HepG2 (cell line): ENCODE data around the gene PTGIS. TPM values are rescaled to one million over a fixed set of nuclear protein-coding genes. Genes with fewer than 3 reads are reported as not detected.

Source experiments
- ATAC-seq: fragments of 200-7000 bp; cut with Tn5 transposase; 3 replicates; pipeline ENCODE4 v1.9.1; 2020; ENCODE audit warnings: mild to moderate bottlenecking, moderate library complexity
- BruUV-seq: library from RNA; stranded (reverse); fragments of 400-500 nt; replicated peaks from 2 replicates; lab custom pipeline; 2021; lab: Mats Ljungman, UMichigan
- CTCF ChIA-PET: fragments of 300-600 bp; formaldehyde crosslinking; extraction: SDS; loops from one replicate; lab custom pipeline; 2021; ENCODE audit warnings: low total read pairs, inconsistent platforms, low intra/inter-chr PET ratio; lab: Yijun Ruan, JAX
- POLR2A ChIA-PET: fragments of 350-600 bp; sonication (Branson Sonifier 250); formaldehyde crosslinking; loops from one replicate; lab custom pipeline; 2020; ENCODE audit warnings: antibody characterized with exemption, inconsistent platforms; lab: Yijun Ruan, JAX
- DNase-seq: peaks from one replicate; pipeline ENCODE4 v3.0.0-alpha.2; 2015; ENCODE audit warnings: low spot score
- FAIRE-seq: peaks from 3 replicates; lab custom pipeline; 2011; peaks lifted over from hg19 to GRCh38; lab: Jason Lieb, UNC
- H2AFZ ChIP-seq: one replicate; pipeline ENCODE4 v1.6.1; 2011; ENCODE audit warnings: low read length, inconsistent platforms
- H3K27ac ChIP-seq: fragments of 300-600 bp; 3 replicates; pipeline ENCODE4 v1.8.0; 2011; ENCODE audit warnings: mixed run types, mild to moderate bottlenecking, mixed read lengths, low read length, inconsistent platforms; ENCODE audit not compliant: insufficient read depth; ENCODE audit errors: extremely low read length
- H3K27me3 ChIP-seq, 2 experiments: fragments of 200-600 bp in 1 of 2; 2 replicates in 1 of 2; 3 replicates in 1 of 2; pipeline versions ENCODE4 v1.6.0 to v1.8.0; 2011; ENCODE audit warnings: low read length in 2 of 2, mild to moderate bottlenecking in 2 of 2, moderate library complexity in 2 of 2, inconsistent platforms in 1 of 2; ENCODE audit not compliant: insufficient read depth in 2 of 2, control insufficient read depth in 1 of 2
- H3K36me3 ChIP-seq, 2 experiments: fragments of 200-600 bp in 1 of 2; replicated peaks in 1 of 2; 2 replicates in 1 of 2; 3 replicates in 1 of 2; pipeline versions ENCODE4 v1.5.1 to v1.8.0; 2011; ENCODE audit warnings: low read length in 2 of 2, inconsistent platforms in 1 of 2; ENCODE audit not compliant: insufficient read depth in 2 of 2, control insufficient read depth in 1 of 2
- H3K4me1 ChIP-seq: 2 replicates; pipeline ENCODE4 v1.5.1; 2012; ENCODE audit warnings: low read length, inconsistent platforms; ENCODE audit not compliant: insufficient read depth
- H3K4me2 ChIP-seq: 2 replicates; pipeline ENCODE4 v1.6.0; 2011; ENCODE audit warnings: low read depth, low read length, inconsistent platforms
- H3K4me3 ChIP-seq, 3 experiments: fragments of 200-600 bp in 1 of 3; sonication (generic), shearing (Covaris generic) in 1 of 3; replicated peaks in 1 of 3; 2 replicates each; pipeline ENCODE4 v1.5.1; 2011 to 2016; ENCODE audit warnings: low read length in 3 of 3, inconsistent platforms in 2 of 3, low read depth in 2 of 3, mild to moderate bottlenecking in 2 of 3, control low read depth in 1 of 3, mixed read lengths in 1 of 3; ENCODE audit not compliant: insufficient read depth in 1 of 3
- H3K79me2 ChIP-seq: one replicate; pipeline ENCODE4 v1.6.1; 2011; ENCODE audit warnings: low read length, inconsistent platforms; ENCODE audit not compliant: insufficient read depth
- H3K9ac ChIP-seq: 2 replicates; pipeline ENCODE4 v1.6.0; 2011; ENCODE audit warnings: mild to moderate bottlenecking, low read depth, low read length, inconsistent platforms; ENCODE audit not compliant: insufficient read depth
- H3K9me3 ChIP-seq: 2 replicates; pipeline ENCODE4 v1.5.1; 2012; ENCODE audit warnings: mild to moderate bottlenecking, low read length
- H4K20me1 ChIP-seq: 2 replicates; pipeline ENCODE4 v1.6.0; 2011; ENCODE audit warnings: inconsistent platforms, mild to moderate bottlenecking, low read length, moderate library complexity; ENCODE audit not compliant: insufficient read depth
- AGO1 ChIP-seq: fragments of 200-400 bp; formaldehyde crosslinking; IDR thresholded peaks from 2 replicates; pipeline ENCODE4 v1.6.1; 2017; ENCODE audit warnings: mild to moderate bottlenecking, low read depth, low read length, moderate library complexity; ENCODE audit not compliant: poor library complexity, severe bottlenecking
- ARNT ChIP-seq: fragments of 450-650 bp; IDR thresholded peaks from 2 replicates; pipeline ENCODE4 v1.6.1; 2017
- GABPB1 ChIP-seq: IDR thresholded peaks from 2 replicates; pipeline ENCODE4 v1.6.1; 2016; ENCODE audit warnings: mild to moderate bottlenecking, missing genetic modification reagents, moderate library complexity, missing compliant biosample characterization
- MAFF ChIP-seq: IDR thresholded peaks from 2 replicates; pipeline ENCODE4 v1.6.1; 2011; ENCODE audit warnings: low read depth, low read length, improper control_type of control experiment
- MAFK ChIP-seq, 2 experiments: IDR thresholded peaks in 1 of 2; conservative IDR thresholded peaks in 1 of 2; 2 replicates each; pipeline ENCODE4 v1.6.1; 2011; ENCODE audit warnings: improper control_type of control experiment in 2 of 2, low read length in 2 of 2
- NR3C1 ChIP-seq: sonication (generic); formaldehyde crosslinking; IDR thresholded peaks from 2 replicates; pipeline ENCODE4 v1.4.0; 2020; ENCODE audit warnings: missing genetic modification reagents
- SNAI1 ChIP-seq: sonication (generic); formaldehyde crosslinking; IDR thresholded peaks from 2 replicates; pipeline ENCODE4 v1.5.0; 2020; ENCODE audit warnings: mild to moderate bottlenecking, missing genetic modification reagents, borderline replicate concordance
- XRCC5 ChIP-seq: fragments of 200-400 bp; formaldehyde crosslinking; optimal IDR thresholded peaks from 2 replicates; pipeline ENCODE3; 2017; ENCODE audit warnings: mild to moderate bottlenecking, low read length
- ZBTB1 ChIP-seq: sonication (generic); formaldehyde crosslinking; IDR thresholded peaks from 2 replicates; pipeline ENCODE4 v1.4.0; 2020; ENCODE audit warnings: missing genetic modification reagents, borderline replicate concordance
- ZNF101 ChIP-seq: sonication (generic); formaldehyde crosslinking; IDR thresholded peaks from 2 replicates; pipeline ENCODE4 v1.4.0; 2020; ENCODE audit warnings: mild to moderate bottlenecking, low read depth, missing genetic modification reagents, borderline replicate concordance
- ZNF24 ChIP-seq: fragments of 450-650 bp; IDR thresholded peaks from 2 replicates; pipeline ENCODE4 v1.6.1; 2017; ENCODE audit warnings: antibody characterized with exemption, mild to moderate bottlenecking
- ZNF430 ChIP-seq: sonication (generic); formaldehyde crosslinking; IDR thresholded peaks from 2 replicates; pipeline ENCODE4 v1.9.0; 2021; ENCODE audit warnings: mild to moderate bottlenecking, missing genetic modification reagents
- ZNF460 ChIP-seq: sonication (generic); formaldehyde crosslinking; IDR thresholded peaks from 2 replicates; pipeline ENCODE4 v1.5.1; 2020; ENCODE audit warnings: missing genetic modification reagents, mild to moderate bottlenecking, borderline replicate concordance
- ZNF761 ChIP-seq: sonication (generic); formaldehyde crosslinking; conservative IDR thresholded peaks from 2 replicates; pipeline ENCODE4 v1.4.0; 2020; ENCODE audit warnings: mild to moderate bottlenecking, missing genetic modification reagents
- WGBS: methylation state at CpG from one replicate; pipeline ENCODE4 v1.1.6; 2017; ENCODE audit warnings: low lambda C conversion rate; 5-methylcytosine and 5-hydroxymethylcytosine counted together
- in situ Hi-C: cut with HindIII; loops from 2 replicates; pipeline ENCODE4 v1.10.0; 2017; ENCODE audit warnings: low pct_unique_long_range_greater_than_20kb; ENCODE audit not compliant: extremely low pct_ligation_motif_present
- intact Hi-C: fragments of 100-400 bp; cut with micrococcal nuclease; formaldehyde crosslinking; loops from one replicate; pipeline ENCODE4 v1.10.0; 2022; ENCODE audit not compliant: unreplicated experiment
- polyA plus RNA-seq, 8 experiments: library from polyadenylated mRNA; depleted of rRNA in 3 of 8; stranded (reverse) in 7 of 8; unstranded in 1 of 8; fragments of >200 nt; fragmentation: Illumina TruSeq in 4 of 8; extraction: Trizol in 4 of 8; gene quantifications; 2 replicates each; pipeline versions ENCODE4 v1.2.1 to v1.2.3, GENCODE V29; 2011 to 2016; ENCODE audit warnings: low read depth in 4 of 8, missing spikeins in 1 of 8, mixed read lengths in 1 of 8; ENCODE audit not compliant: insufficient read depth in 1 of 8
- total RNA-seq, 5 experiments: library from RNA; depleted of rRNA; stranded (reverse); fragments of >200 nt; fragmentation: Illumina TruSeq; extraction: Trizol; gene quantifications; 2 replicates each; pipeline ENCODE4 v1.2.3, GENCODE V29; 2016; ENCODE audit warnings: low read depth in 1 of 5
- TF ChIP-seq, protein P1 (sequence below): sonication (generic); formaldehyde crosslinking; IDR thresholded peaks from 2 replicates; pipeline ENCODE4 v1.4.0; 2020; ENCODE audit warnings: missing genetic modification reagents

PTGIS gene
- total and polyA plus RNA-seq, 2 of the 13 experiments (the other 11 are each of a cell fraction or from before 2014, with no cell fraction given), result not detected

DNA sequence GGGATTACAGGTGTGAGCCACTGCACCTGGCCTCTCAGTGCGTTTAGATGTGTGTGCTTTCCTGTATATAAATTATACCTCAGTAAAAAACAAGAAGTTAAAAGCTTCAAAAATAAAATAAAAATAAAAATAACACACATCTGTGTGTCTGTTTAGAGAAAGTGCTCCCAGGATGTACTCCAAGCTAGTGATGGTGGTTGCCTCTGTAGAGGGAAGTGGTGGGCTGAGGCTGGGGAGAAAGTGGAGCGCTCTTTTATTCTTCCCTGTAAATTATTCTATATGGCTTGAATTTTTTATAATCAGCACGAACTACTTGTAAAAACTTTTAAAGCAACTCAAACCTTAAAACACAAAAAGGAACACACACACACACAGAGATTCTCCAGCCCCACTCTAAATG is 29.0 kb downstream of the PTGIS start:
- ATAC-seq, result no peak
- no peak for TF ChIP-seq ZNF24
- TF ChIP-seq MAFF, result 0 out of 2 replicates have a peak, but pooled peaks have one; percentile 17
- TF ChIP-seq MAFK (conservative IDR thresholded peaks at IDR 0.05 in 1 of 2, IDR thresholded peaks at IDR 0.05 in 1 of 2; ENCODE audit: low read length in 2 of 2), result peak in 1 of 2 experiments; percentile 61; a peak in 1 of 4 replicates
- no peaks in the 10 kb centered on the region for H3K36me3 ChIP-seq
- intact Hi-C loops, result no loop called here
- DNase-seq, result no peak
- H3K79me2 ChIP-seq, result no peaks in the 10 kb centered on the region
- ChIA-PET POLR2A (no interaction called here), CTCF (interaction anchor here (1.5 kb wide), 1 partner anchor 70 kb away, joined by 5 read pairs; no protein-coding TSS in a partner anchor)
- H3K4me3 ChIP-seq, result no peak overlapping the region
- WGBS, result 52% methylated on average over 3 of the region's 3 CpGs
- H3K4me1 ChIP-seq, result peaks cover 9% of the 10 kb centered on the region
- H3K4me2 ChIP-seq, result no peak overlapping the region
- no peaks in the 10 kb centered on the region for H3K9me3 ChIP-seq
- H4K20me1 ChIP-seq, result no peaks in the 10 kb centered on the region
- no TSS peak for BruUV-seq
- H3K27me3 ChIP-seq, result peaks cover 5 to 19% of the 10 kb centered on the region in 2 experiments; a peak in 3 of 5 replicates
- in situ Hi-C loops, result no loop called here
- FAIRE-seq, result no peak
- H3K27ac ChIP-seq, result no peak overlapping the region
- no peak overlapping the region for H2AFZ ChIP-seq
- H3K9ac ChIP-seq, result no peak overlapping the region

DNA sequence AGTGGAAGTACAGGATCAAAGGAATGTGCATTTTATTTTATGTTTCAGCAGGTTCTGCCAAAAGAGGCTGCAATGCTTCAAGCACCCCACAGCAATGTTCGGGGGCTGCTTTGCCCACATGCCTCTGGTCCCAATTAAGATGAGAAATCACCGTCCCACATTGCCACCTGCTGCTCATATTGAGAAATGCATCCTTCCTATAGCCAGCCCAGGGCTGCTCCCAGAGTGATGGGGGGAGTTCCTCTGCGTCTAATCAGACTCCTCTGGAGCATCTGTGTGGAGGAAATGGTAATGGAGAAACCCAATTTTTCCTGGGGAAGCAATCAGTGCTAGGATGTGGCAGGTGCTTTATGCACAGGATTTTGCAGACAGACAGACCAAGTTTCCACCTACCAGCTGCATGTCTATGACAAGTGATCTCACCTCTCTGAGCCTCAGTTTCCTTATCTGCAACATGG is 33.7 kb downstream of the PTGIS start:
- Histone ChIP-seq H3K4me2 (no peak overlapping the region), H4K20me1 (no peaks in the 10 kb centered on the region), H3K36me3 (no peaks in the 10 kb centered on the region), H3K4me3 (no peak overlapping the region), H3K9ac (no peak overlapping the region), H3K27me3 (peaks cover 0 to 1% of the 10 kb centered on the region in 2 experiments; a peak in 1 of 5 replicates), H3K27ac (no peak overlapping the region), H3K79me2 (no peaks in the 10 kb centered on the region), H3K4me1 (no peaks in the 10 kb centered on the region), H3K9me3 (no peaks in the 10 kb centered on the region), H2AFZ (no peak overlapping the region)
- ATAC-seq (peak; percentile 87), FAIRE-seq (peak; percentile 98), DNase-seq (peak; percentile 63)
- WGBS, result 0% methylated on average over 3 of the region's 3 CpGs
- in situ Hi-C loops (no loop called here), intact Hi-C loops (loop anchor here (1.0 kb wide), 2 partner anchors 26 to 200 kb away; no protein-coding TSS in a partner anchor)
- ChIA-PET POLR2A (no interaction called here), CTCF (interaction anchor here (0.8 to 9.6 kb wide), 7 partner anchors 26 to 205 kb away, joined by 3 to 198 read pairs (median 5); no protein-coding TSS in a partner anchor)
- BruUV-seq, result no TSS peak
- TF ChIP-seq AGO1 (no peak), GABPB1 (CRISPR knock-in tag) (no peak), SNAI1 (no peak), ZNF761 (CRISPR knock-in tag) (no peak), XRCC5 (peak; percentile 69), ZBTB1 (0 out of 2 replicates have a peak, but pooled peaks have one; percentile 54), ZNF430 (CRISPR knock-in tag) (no peak), ZNF460 (no peak), NR3C1 (CRISPR knock-in tag) (no peak), ZNF101 (CRISPR knock-in tag) (no peak), ARNT (no peak)
- TF ChIP-seq, protein P1, sequence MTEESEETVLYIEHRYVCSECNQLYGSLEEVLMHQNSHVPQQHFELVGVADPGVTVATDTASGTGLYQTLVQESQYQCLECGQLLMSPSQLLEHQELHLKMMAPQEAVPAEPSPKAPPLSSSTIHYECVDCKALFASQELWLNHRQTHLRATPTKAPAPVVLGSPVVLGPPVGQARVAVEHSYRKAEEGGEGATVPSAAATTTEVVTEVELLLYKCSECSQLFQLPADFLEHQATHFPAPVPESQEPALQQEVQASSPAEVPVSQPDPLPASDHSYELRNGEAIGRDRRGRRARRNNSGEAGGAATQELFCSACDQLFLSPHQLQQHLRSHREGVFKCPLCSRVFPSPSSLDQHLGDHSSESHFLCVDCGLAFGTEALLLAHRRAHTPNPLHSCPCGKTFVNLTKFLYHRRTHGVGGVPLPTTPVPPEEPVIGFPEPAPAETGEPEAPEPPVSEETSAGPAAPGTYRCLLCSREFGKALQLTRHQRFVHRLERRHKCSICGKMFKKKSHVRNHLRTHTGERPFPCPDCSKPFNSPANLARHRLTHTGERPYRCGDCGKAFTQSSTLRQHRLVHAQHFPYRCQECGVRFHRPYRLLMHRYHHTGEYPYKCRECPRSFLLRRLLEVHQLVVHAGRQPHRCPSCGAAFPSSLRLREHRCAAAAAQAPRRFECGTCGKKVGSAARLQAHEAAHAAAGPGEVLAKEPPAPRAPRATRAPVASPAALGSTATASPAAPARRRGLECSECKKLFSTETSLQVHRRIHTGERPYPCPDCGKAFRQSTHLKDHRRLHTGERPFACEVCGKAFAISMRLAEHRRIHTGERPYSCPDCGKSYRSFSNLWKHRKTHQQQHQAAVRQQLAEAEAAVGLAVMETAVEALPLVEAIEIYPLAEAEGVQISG (CRISPR knock-in tag), result no peak
